OCI-LY3 (cell line): ENCODE measurements around the gene SGCG.

Source experiments
- H2AFZ ChIP-seq: fragments of 200-600, 300-600 bp; shearing (Covaris generic); 2 replicates; pipeline ENCODE4 v1.6.0; 2014; ENCODE audit warnings: antibody characterized with exemption, low read depth, low read length
- H3K27ac ChIP-seq: fragments of 200-600, 300-600 bp; sonication (generic); 2 replicates; pipeline ENCODE4 v1.5.1; 2014; ENCODE audit warnings: mild to moderate bottlenecking, low read length, moderate library complexity, mixed read lengths
- H3K27me3 ChIP-seq: fragments of 200-600, 300-600 bp; sonication (generic); 2 replicates; pipeline ENCODE4 v1.6.1; 2014; ENCODE audit warnings: low read depth, low read length, mixed read lengths
- H3K36me3 ChIP-seq: fragments of 200-600, 300-600 bp; sonication (generic); replicated peaks from 2 replicates; pipeline ENCODE3; 2014; ENCODE audit warnings: low read depth, low read length, mixed read lengths
- H3K4me1 ChIP-seq: fragments of 300-600, 200-600 bp; sonication (generic); 2 replicates; pipeline ENCODE4 v1.6.1; 2014; ENCODE audit warnings: low read length, mixed read lengths
- H3K4me2 ChIP-seq: fragments of 200-600, 300-600 bp; sonication (generic); 2 replicates; pipeline ENCODE4 v1.6.1; 2014; ENCODE audit warnings: low read length, mixed read lengths
- H3K4me3 ChIP-seq: fragments of 300-600, 200-600 bp; sonication (generic); 2 replicates; pipeline ENCODE4 v1.5.1; 2014; ENCODE audit warnings: antibody characterized with exemption, mild to moderate bottlenecking, low read length, moderate library complexity
- H3K79me2 ChIP-seq: fragments of 300-600, 200-600 bp; shearing (Covaris generic); 2 replicates; pipeline ENCODE4 v1.6.1; 2014; ENCODE audit warnings: mild to moderate bottlenecking, low read length, mixed read lengths
- H3K9ac ChIP-seq: fragments of 300-600, 200-600 bp; shearing (Covaris generic); 2 replicates; pipeline ENCODE4 v1.6.0; 2014; ENCODE audit warnings: mild to moderate bottlenecking, low read length, moderate library complexity
- H3K9me3 ChIP-seq: fragments of 200-600, 300-600 bp; shearing (Covaris generic); 2 replicates; pipeline ENCODE4 v1.6.1; 2014; ENCODE audit warnings: low read length, mixed read lengths; ENCODE audit not compliant: insufficient read depth
- H4K20me1 ChIP-seq: fragments of 200-600, 300-600 bp; sonication (generic); 2 replicates; pipeline ENCODE4 v1.6.1; 2016; ENCODE audit warnings: low read length, mixed read lengths; ENCODE audit not compliant: insufficient read depth
- CTCF ChIP-seq: fragments of 200-600, 300-600 bp; sonication (generic); IDR thresholded peaks from 2 replicates; pipeline ENCODE4 v1.5.1; 2014; ENCODE audit warnings: antibody characterized with exemption, low read length, low read depth
- EZH2phosphoT487 ChIP-seq: fragments of 200-600 bp; shearing (Covaris generic); IDR thresholded peaks from 2 replicates; pipeline ENCODE4 v1.6.1; 2018; ENCODE audit warnings: antibody characterized with exemption, mixed run types, low read depth

The SGCG gene

GRCh38 chr13:23185542-23185941 is 4.8 kb downstream of the SGCG start:
- no peaks in the 10 kb centered on the region for H4K20me1 ChIP-seq
- H3K9me3 ChIP-seq = no peaks in the 10 kb centered on the region
- TF ChIP-seq EZH2phosphoT487 (no peak), CTCF (no peak)
- H3K79me2 ChIP-seq = no peaks in the 10 kb centered on the region
- peaks cover 13% of the 10 kb centered on the region; the same call in 1 of the 2 replicates for H3K27me3 ChIP-seq
- no peak overlapping the region for H3K27ac ChIP-seq
- no peaks in the 10 kb centered on the region for H3K4me1 ChIP-seq
- no peak overlapping the region for H3K4me2 ChIP-seq
- H3K9ac ChIP-seq = no peak overlapping the region
- no peak overlapping the region for H2AFZ ChIP-seq
- no peak overlapping the region for H3K4me3 ChIP-seq
- H3K36me3 ChIP-seq = no peaks in the 10 kb centered on the region

- Histone ChIP-seq H3K27me3 (peaks cover 8% of the 10 kb centered on the region; the same call in 1 of the 2 replicates), H3K9me3 (no peaks in the 10 kb centered on the region)
Measured at GRCh38 chr13:23201870-23202269, 21.1 kb downstream of the SGCG start.

GRCh38 chr13:23202383-23202782 is 21.6 kb downstream of the SGCG start:
- TF ChIP-seq CTCF = no peak
- no peaks in the 10 kb centered on the region for H3K4me1 ChIP-seq
- 0 out of 2 replicates have a peak, but pooled peaks cover 4% of the 10 kb centered on the region for H3K27me3 ChIP-seq
- H3K4me2 ChIP-seq = no peak overlapping the region
- no peak overlapping the region for H3K4me3 ChIP-seq
- H3K9me3 ChIP-seq = no peaks in the 10 kb centered on the region
- no peak overlapping the region for H3K27ac ChIP-seq
- H3K36me3 ChIP-seq = no peaks in the 10 kb centered on the region
- no peak overlapping the region for H3K9ac ChIP-seq
- no peak overlapping the region for H2AFZ ChIP-seq
- no peaks in the 10 kb centered on the region for H3K79me2 ChIP-seq
- H4K20me1 ChIP-seq = no peaks in the 10 kb centered on the region

More at GRCh38 chr13:23201870-23202269, 21.1 kb downstream of the SGCG start:
- H3K9ac ChIP-seq = no peak overlapping the region
- H2AFZ ChIP-seq = no peak overlapping the region
- no peaks in the 10 kb centered on the region for H3K79me2 ChIP-seq
- no peaks in the 10 kb centered on the region for H4K20me1 ChIP-seq
- H3K4me1 ChIP-seq = no peaks in the 10 kb centered on the region
- H3K4me2 ChIP-seq = no peak overlapping the region
- no peaks in the 10 kb centered on the region for H3K36me3 ChIP-seq
- H3K27ac ChIP-seq = no peak overlapping the region
- no peak overlapping the region for H3K4me3 ChIP-seq
- TF ChIP-seq EZH2phosphoT487 = no peak

GRCh38 chr13:23203516-23203915 is 22.7 kb downstream of the SGCG start:
- Histone ChIP-seq H3K4me2 (no peak overlapping the region), H2AFZ (no peak overlapping the region), H3K27ac (no peak overlapping the region), H3K9ac (no peak overlapping the region), H4K20me1 (no peaks in the 10 kb centered on the region), H3K4me3 (no peak overlapping the region), H3K9me3 (no peaks in the 10 kb centered on the region), H3K27me3 (peaks cover 9% of the 10 kb centered on the region; the same call in 1 of the 2 replicates), H3K79me2 (no peaks in the 10 kb centered on the region), H3K36me3 (no peaks in the 10 kb centered on the region), H3K4me1 (no peaks in the 10 kb centered on the region)
- no peak for TF ChIP-seq CTCF
- TF ChIP-seq EZH2phosphoT487 = no peak

- no peak for TF ChIP-seq CTCF
- no peak for TF ChIP-seq EZH2phosphoT487
- no peak overlapping the region for H2AFZ ChIP-seq
- no peaks in the 10 kb centered on the region for H3K36me3 ChIP-seq
Measured at GRCh38 chr13:23205807-23206206, 25.0 kb downstream of the SGCG start.

More at GRCh38 chr13:23205807-23206206, 25.0 kb downstream of the SGCG start:
- no peak overlapping the region for H3K4me3 ChIP-seq
- no peaks in the 10 kb centered on the region for H4K20me1 ChIP-seq
- no peaks in the 10 kb centered on the region for H3K9me3 ChIP-seq
- H3K9ac ChIP-seq = no peak overlapping the region
- peaks cover 9% of the 10 kb centered on the region; the same call in 1 of the 2 replicates for H3K27me3 ChIP-seq
- H3K4me1 ChIP-seq = no peaks in the 10 kb centered on the region
- H3K79me2 ChIP-seq = no peaks in the 10 kb centered on the region
- H3K27ac ChIP-seq = no peak overlapping the region
- H3K4me2 ChIP-seq = no peak overlapping the region
